HG02763 (cell line): Measurements from ENCODE around the gene LARGE2.
A peak's percentile ranks its signal among the peaks of the same experiment; 100 is the strongest.

ENCODE experiments used
- ATAC-seq: cut with Tn5 transposase; IDR thresholded peaks from one replicate; pipeline ENCODE4 v1.9.1; 2021; ENCODE audit warnings: mild to moderate bottlenecking, moderate library complexity; ENCODE audit not compliant: unreplicated experiment

Gene LARGE2

DNA sequence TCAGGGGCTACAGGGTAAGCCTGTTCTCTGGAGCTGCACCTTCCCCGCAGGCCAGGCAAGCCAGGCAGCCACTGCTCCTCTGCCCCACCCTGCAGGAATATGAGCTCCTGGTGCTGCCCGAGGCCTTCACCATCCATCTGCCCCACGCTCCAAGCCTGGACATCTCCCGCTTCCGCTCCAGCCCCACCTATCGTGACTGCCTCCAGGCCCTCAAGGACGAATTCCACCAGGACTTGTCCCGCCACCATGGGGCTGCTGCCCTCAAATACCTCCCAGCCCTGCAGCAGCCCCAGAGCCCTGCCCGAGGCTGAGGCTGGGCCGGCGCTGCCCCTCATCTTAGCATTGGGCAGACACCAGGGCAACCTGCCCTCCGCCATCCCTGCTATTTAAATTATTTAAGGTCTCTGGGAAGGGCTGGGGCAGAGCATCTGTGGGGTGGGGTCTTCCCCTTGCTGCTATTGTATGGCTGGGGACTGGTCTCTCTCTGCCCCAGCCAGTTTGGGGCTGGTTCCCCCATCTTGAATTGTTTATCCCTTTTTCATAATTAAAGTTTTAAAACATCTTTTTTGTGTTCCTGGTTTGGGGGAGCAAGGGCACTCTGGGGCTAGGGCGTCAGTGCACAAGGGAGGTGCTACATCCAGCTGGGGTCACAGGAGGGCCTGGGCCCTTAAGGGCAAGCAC lies 6.2 kb downstream of the LARGE2 start:
- ATAC-seq: no peak

DNA sequence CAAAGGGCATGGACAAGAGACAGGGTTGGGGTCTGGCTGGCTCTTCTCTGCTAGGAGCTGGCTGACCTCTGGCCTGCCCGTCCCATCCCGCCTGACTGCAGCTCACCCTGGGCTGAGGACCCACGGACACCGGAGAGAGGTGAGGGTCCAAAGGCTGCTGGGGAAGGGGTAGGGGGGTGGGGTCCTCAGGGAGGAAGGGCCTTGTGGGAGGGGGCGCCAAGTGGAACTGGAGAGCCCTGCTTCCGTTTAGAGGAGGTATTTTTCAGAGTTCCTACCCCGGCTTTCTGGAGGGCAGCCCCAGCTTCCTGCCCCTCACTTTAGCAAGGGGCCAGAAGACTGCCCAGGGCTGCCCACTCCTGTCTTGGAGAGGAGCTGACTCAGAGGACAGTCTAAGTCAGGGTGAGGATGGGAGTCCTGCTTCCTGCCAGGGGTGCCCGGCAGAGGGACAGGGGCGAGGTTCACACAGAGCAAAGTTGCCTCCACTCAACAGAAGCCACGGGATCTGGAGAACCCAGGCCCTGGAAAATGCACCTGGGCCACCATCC lies 7.1 kb downstream of the LARGE2 start:
- peak; percentile 8 for ATAC-seq

DNA sequence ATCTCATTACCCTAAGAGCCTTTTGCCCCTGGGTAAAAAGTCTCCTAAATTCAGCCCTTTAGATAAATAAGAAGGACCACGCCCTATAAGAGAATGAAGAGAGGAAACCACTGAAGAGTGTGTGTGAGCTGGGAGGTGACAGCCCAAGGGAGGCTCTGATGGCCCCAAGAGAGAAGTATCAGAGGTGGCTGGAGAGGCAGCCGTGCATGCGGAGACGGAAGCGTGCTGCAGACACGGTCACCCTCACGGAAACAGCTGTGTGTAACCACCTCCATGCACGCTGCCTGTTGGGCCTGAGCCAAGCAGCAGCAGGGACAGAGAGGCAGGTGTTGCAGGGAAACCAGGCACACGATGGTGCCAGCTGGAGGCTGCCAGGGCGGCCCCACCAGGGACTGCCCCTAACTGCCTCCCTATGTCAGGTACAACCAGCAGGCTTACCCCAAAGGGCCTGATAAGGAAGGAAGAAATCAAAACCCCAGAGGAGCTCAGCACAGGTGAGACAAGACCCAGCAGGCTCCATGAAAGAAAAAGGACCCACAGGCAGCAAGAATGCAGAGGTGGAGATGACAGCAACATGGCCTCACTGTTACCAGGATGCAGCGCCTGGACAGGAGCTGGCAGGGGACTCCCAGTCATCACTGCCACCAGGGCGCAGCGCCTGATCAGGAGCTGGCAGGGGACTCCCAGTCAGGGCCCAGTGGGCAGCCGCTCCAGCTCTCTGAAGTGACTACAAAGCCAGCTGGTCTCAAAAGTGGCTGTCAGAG lies 7.8 kb downstream of the LARGE2 start:
- peak; percentile 87 for ATAC-seq

GRCh38 chr11:45930951-45931570 lies 8.6 kb downstream of the LARGE2 start:
- no peak for ATAC-seq

DNA sequence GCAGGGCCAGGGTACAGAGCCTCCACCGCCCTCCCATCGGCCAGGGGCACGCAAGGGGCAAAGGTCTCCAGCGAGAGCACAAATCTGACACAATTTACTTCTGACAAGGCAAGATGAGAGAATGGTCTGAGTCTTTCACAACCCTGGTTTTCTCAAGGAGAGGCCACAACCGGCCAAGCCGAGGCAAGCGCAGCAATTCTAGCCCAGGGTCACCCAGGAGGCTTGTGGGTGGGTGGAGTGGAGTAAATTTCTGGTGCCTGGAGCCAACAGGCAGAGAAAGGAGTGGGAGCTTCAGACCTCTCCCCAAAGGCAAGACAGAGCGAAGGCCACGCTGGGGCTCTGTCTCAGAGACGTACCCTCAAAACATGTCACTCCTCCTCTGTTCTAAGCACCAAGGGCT lies 9.3 kb downstream of the LARGE2 start:
- no peak for ATAC-seq

GRCh38 chr11:45932217-45932616 lies 9.8 kb downstream of the LARGE2 start:
- no peak for ATAC-seq

DNA sequence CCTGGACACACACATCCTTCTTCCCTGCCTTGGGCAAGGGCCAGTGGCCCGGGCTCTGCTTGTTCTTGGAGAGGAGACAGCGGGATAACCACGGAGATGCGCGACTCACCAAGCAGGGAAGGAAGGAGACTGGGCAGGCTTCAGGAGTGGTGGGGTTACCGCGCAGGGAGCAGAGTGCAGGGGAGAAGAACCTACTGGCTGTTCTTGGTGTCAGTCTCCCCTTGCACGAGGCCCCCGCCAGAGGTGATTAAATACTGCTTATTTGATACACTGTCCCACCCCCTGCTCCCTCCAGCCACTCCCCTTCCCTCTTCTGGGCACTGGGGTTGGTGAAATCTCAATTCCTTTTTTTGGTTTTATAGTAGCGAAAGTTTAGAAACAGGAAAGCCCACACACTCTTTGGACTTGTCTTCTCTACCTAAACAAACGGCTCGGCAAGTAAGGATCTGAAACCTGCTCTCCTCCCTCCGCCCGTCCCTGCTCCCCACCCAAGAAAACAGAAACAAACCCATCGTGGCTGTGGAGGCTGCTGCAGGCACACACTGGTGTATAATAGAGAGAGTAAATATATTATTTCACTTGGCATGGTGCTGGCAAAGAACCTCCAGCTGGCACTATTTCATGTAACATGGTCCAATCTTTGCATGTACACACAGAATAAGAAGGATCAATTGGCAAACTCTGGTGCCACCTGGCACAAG lies 10.8 kb downstream of the LARGE2 start:
- no peak for ATAC-seq

GRCh38 chr11:45933846-45934579 lies 11.6 kb downstream of the LARGE2 start:
- no peak for ATAC-seq

DNA sequence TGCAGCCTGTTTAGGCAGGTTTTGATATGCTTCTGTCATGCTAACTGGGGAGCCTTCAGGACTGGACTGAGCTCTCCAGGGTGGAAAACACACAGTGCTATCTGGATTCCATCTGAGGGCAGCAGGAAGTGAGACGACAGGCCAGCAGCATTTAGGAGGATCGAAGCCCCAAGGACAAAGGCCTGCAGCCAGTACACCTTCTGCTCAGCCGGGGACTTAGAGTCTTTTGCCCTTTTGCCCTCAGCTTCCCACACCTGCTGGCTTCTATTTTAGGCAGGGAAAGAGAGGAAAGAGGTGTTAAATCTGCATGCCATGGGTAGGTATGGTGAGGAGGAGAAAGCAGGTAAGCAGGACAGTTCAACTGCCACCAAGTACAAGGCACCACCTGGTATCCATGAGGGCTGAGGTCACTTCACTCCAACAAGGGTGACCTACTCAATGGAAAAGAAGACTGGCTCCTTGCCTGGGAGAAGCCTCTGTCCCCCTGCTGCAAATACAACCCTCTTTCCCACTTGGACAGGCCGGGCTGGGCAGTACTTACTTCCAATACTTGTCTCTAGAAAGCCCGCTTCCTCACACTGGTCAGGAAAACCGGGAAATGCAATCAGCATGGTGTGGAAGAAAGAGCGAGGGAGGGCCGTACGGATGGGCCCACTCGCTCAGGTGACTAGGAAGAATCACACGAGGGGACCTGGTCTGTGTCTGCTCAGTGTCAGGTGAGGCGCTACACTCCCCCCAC lies 12.3 kb downstream of the LARGE2 start:
- ATAC-seq: no peak

GRCh38 chr11:45935349-45936064 lies 13.1 kb downstream of the LARGE2 start:
- no peak for ATAC-seq

DNA sequence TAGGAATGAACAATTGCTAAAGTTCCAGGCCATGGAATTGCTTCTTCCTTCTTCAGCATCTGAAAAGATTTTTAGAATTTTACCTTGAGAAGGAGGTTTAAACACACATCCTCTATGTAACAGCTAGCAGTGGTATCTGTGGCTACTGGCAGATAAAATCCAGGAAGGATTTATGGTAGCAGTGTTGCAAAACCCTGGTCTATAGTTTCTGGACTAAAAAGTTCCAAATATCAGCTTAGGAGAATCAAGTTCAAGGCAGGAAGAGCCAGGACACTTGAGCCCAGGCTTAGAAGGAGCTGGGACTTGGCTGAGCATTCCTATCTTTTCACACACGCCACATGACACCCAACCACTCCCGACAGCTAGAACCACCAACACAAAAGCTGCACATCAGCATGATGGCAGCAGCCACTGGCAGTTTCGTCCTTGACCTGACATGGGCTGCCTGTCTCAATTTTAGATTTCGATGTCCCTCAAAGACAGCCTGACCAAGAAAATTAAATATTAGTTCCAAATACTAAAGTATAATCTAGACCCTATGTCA lies 14.1 kb downstream of the LARGE2 start:
- ATAC-seq: no peak

GRCh38 chr11:45937916-45938315 lies 15.5 kb downstream of the LARGE2 start:
- no peak for ATAC-seq

DNA sequence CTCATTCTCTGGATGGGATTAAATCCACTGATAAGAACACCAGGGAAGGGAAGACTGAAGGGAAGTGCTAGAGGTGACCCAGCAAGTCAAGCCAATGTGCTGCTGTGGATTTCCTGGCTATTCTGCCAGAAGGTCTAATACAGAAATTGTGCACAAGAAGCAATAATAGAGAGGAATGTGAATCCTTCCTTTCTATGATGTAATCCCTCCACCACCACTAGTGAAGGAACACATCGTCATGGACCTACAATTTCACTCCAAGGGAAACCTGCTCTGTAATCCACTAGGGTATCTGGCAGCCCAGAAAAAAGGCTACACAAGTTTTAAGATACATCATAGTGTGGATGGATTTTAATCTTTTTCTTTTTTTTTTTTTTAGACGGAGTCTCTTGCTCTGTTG lies 17.4 kb downstream of the LARGE2 start:
- no peak for ATAC-seq

- no peak for ATAC-seq
Measured at GRCh38 chr11:45941285-45941684, 18.8 kb downstream of the LARGE2 start.

GRCh38 chr11:45942381-45942780 lies 19.9 kb downstream of the LARGE2 start:
- ATAC-seq: no peak

DNA sequence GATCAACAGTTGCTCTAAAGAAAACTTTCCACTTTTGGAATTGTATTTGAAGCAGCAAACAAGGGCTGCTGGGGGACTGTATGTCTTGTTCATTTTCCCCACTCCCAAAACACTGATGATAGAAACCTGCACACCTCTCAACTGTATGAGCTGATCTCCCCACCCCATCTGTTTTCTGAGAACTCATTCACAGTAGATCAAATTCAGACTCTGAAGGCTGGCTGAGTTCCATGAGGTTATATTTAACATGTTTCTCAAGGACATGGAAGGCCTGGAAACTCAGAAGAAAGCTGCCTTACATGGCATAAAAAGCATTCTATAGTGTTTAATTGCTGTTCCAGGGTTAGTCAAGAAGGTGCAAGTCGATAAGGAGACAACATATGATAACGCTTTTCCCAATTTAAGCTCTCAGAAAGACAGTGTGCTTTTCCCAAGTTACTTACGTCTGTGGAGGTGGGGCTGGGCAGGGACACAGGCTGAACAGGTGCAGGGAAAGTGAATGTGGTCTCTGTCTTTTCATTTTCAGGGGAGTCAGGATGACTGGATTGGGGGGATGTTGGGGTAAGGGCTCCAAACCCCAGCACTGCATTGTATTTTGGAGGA lies 23.0 kb downstream of the LARGE2 start:
- no peak for ATAC-seq

DNA sequence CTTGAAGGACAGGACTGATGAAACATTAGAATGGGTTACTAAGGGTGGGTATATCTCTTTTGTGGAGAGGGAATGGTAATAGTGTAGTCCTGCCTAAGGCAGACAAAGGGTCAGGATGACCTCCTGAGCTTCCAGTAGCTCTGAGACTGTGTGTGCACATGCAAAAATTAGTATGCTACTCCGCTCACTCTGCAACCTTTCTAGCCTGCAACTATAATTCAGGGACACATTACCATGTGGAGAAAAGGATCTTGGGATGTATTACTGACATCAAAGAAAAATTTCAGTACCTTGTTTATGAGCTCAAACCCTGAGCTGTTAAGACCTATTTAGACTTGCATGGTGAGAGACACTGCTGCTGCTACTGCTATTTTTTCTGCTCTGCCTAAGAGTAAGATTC lies 25.4 kb downstream of the LARGE2 start:
- no peak for ATAC-seq

- ATAC-seq: no peak
Measured at GRCh38 chr11:45948356-45948755, 25.9 kb downstream of the LARGE2 start.
